Ascending aorta (tissue), 2 donors: ENCODE measurements around the gene HAUS2. TPM values are rescaled to one million over a fixed set of nuclear protein-coding genes. Genes with fewer than 3 reads are reported as not detected.

ENCODE experiments used
- DNase-seq, 2 donors: peaks; one replicate each; pipeline ENCODE4 v3.0.0-alpha.2; 2019; ENCODE audit warnings: low spot score in 2 of 2
- H3K27ac ChIP-seq, 2 donors: fragments of 200-600 bp; sonication (generic); one replicate each; pipeline ENCODE4 v1.5.1; 2016 to 2017; ENCODE audit warnings: mild to moderate bottlenecking in 1 of 2
- H3K27me3 ChIP-seq: fragments of 200-600 bp; sonication (generic); one replicate; pipeline ENCODE4 v1.5.1; 2017
- H3K36me3 ChIP-seq, 2 donors: fragments of 200-600 bp; sonication (generic); one replicate each; pipeline ENCODE4 v1.5.1; 2016
- H3K4me1 ChIP-seq, 2 donors: fragments of 200-600 bp; sonication (generic); one replicate each; pipeline ENCODE4 v1.5.1; 2016 to 2017; ENCODE audit warnings: mild to moderate bottlenecking in 1 of 2
- H3K4me3 ChIP-seq, 2 donors: fragments of 200-600 bp; sonication (generic); one replicate each; pipeline ENCODE4 v1.5.1; 2016 to 2017; ENCODE audit warnings: mild to moderate bottlenecking in 1 of 2
- H3K9me3 ChIP-seq, 2 donors: fragments of 200-600 bp; sonication (generic); one replicate each; pipeline ENCODE4 v1.5.1; 2016
- CTCF ChIP-seq, 3 experiments: fragments of 200-600 bp in 2 of 3; fragments of 450-650 bp in 1 of 3; sonication (generic) in 2 of 3; IDR thresholded peaks; one replicate each; pipeline ENCODE4 v1.5.1; 2016 to 2019; ENCODE audit warnings: antibody characterized with exemption in 3 of 3, mild to moderate bottlenecking in 1 of 3, moderate library complexity in 1 of 3
- intact Hi-C: fragments of 100-400 bp; cut with DNase I; formaldehyde crosslinking; loops from one replicate; pipeline ENCODE4 v1.15.1; 2023
- total RNA-seq: library from RNA; depleted of rRNA; stranded (reverse); fragments of >200 nt; gene quantifications from one replicate; pipeline ENCODE4 v1.1.0, GENCODE V29; 2016

The HAUS2 gene
- total RNA-seq, 1 donor from 2014 or later, result 92.6 TPM

- intact Hi-C loops, result loop anchor here (5.0 kb wide), 1 partner anchor 76 kb away; no protein-coding TSS in a partner anchor
- no peaks in the 10 kb centered on the region for H3K36me3 ChIP-seq
- DNase-seq, result no peak
- no peaks in the 10 kb centered on the region for H3K27me3 ChIP-seq
- peak overlapping the region; percentile 88 to 94 for H3K27ac ChIP-seq
- no peak for TF ChIP-seq CTCF (IDR thresholded peaks at IDR 0.05)
- H3K9me3 ChIP-seq, result no peaks in the 10 kb centered on the region
- peak overlapping the region; percentile 88 to 91 for H3K4me3 ChIP-seq
- H3K4me1 ChIP-seq, result peaks cover 0 to 25% of the 10 kb centered on the region in 2 donors
Measured at GRCh38 chr15:42576040-42576594, 27.5 kb downstream of the HAUS2 start.

GRCh38 chr15:42576776-42577175, 28.1 kb downstream of the HAUS2 start:
- intact Hi-C loops, result loop anchor here (5.0 kb wide), 1 partner anchor 76 kb away; no protein-coding TSS in a partner anchor

GRCh38 chr15:42577514-42578031, 28.9 kb downstream of the HAUS2 start:
- Histone ChIP-seq H3K9me3 (no peaks in the 10 kb centered on the region), H3K27me3 (no peaks in the 10 kb centered on the region), H3K4me1 (peaks cover 0 to 34% of the 10 kb centered on the region in 2 donors), H3K36me3 (no peaks in the 10 kb centered on the region), H3K27ac (peak overlapping the region; percentile 78 to 94), H3K4me3 (peak overlapping the region; percentile 40 to 91)
- no peak for TF ChIP-seq CTCF (IDR thresholded peaks at IDR 0.05)
- intact Hi-C loops, result loop anchor here (5.0 kb wide), 1 partner anchor 75 kb away; no protein-coding TSS in a partner anchor
- DNase-seq, result no peak

More at GRCh38 chr15:42576776-42577175, 28.1 kb downstream of the HAUS2 start:
- peaks cover 0 to 28% of the 10 kb centered on the region in 2 donors for H3K4me1 ChIP-seq
- peak overlapping the region; percentile 88 to 94 for H3K27ac ChIP-seq
- H3K4me3 ChIP-seq, result peak overlapping the region; percentile 88 to 91
- no peaks in the 10 kb centered on the region for H3K27me3 ChIP-seq
- peak in 1 of 2 donors; percentile 47 for DNase-seq
- no peak for TF ChIP-seq CTCF (IDR thresholded peaks at IDR 0.05)
- H3K36me3 ChIP-seq, result no peaks in the 10 kb centered on the region
- no peaks in the 10 kb centered on the region for H3K9me3 ChIP-seq

- TF ChIP-seq CTCF (IDR thresholded peaks at IDR 0.05), result no peak
- no peaks in the 10 kb centered on the region for H3K36me3 ChIP-seq
- peaks cover 5 to 44% of the 10 kb centered on the region in 2 donors for H3K4me1 ChIP-seq
- no peaks in the 10 kb centered on the region for H3K27me3 ChIP-seq
- no peaks in the 10 kb centered on the region for H3K9me3 ChIP-seq
- H3K27ac ChIP-seq, result peak overlapping the region; percentile 20 to 78
- no peak for DNase-seq
- no peak overlapping the region for H3K4me3 ChIP-seq
- intact Hi-C loops, result loop anchor here (5.0 kb wide), 1 partner anchor 73 kb away; no protein-coding TSS in a partner anchor
Measured at GRCh38 chr15:42578984-42579537, 30.4 kb downstream of the HAUS2 start.

- Histone ChIP-seq H3K27ac (peak overlapping the region; percentile 77 to 82), H3K9me3 (no peaks in the 10 kb centered on the region), H3K4me3 (peak overlapping the region; percentile 51 to 62), H3K4me1 (peaks cover 5 to 50% of the 10 kb centered on the region in 2 donors), H3K27me3 (no peaks in the 10 kb centered on the region), H3K36me3 (peaks cover 2 to 5% of the 10 kb centered on the region in 2 donors)
- intact Hi-C loops, result no loop called here
- DNase-seq, result peak; percentile 66 to 93
- peak in 1 of 3 experiments; percentile 7 for TF ChIP-seq CTCF (IDR thresholded peaks at IDR 0.05)
Measured at GRCh38 chr15:42581272-42581730, 32.7 kb downstream of the HAUS2 start.
